MM.1S (cell line): ENCODE results near the gene RICTOR.

Experiments
- CTCF ChIP-seq: fragments of 300-600 bp; sonication (generic); IDR thresholded peaks from 2 replicates; pipeline ENCODE4 v1.5.1; 2016; ENCODE audit warnings: antibody characterized with exemption, low read length, mixed read lengths
- EZH2 ChIP-seq: fragments of 300-600 bp; sonication (generic); optimal IDR thresholded peaks from 2 replicates; pipeline ENCODE3; 2017; ENCODE audit warnings: low read depth, mild to moderate bottlenecking, antibody characterized with exemption, low read length, mixed read lengths
- EZH2phosphoT487 ChIP-seq: fragments of 300-600 bp; sonication (generic); IDR thresholded peaks from 2 replicates; pipeline ENCODE4 v1.6.1; 2018; ENCODE audit warnings: antibody characterized with exemption, low read length

DNA sequence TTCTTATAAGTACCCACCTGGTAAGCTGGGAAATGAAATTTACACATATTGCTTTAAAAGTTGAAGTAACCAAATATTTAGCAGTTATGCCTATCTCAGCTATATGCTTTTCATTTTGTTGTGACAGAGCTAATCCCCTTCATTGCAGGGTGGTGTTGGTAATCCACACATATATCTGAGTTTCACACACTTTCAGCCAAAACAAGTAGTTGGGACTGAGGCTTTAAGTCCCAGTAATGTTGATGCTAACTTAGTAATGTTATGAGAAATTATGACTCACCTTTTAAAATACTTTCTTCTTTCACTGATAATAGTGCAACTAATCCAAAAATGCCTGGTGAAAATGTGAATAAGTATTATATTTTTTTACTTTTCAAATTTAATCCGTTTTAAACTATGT is 19.2 kb upstream of the RICTOR start:
- TF ChIP-seq EZH2: no peak
- no peak for TF ChIP-seq CTCF
- TF ChIP-seq EZH2phosphoT487: no peak
